ENCODE measurements around the gene CASP14. TPM values are rescaled to one million over a fixed set of nuclear protein-coding genes. Genes with fewer than 3 reads are reported as not detected.
"Not testable (repeated sequence)": the region's sequence is repeated elsewhere in the genome, so short reads cannot be mapped to it uniquely, and the experiment has no call there.

The CASP14 gene
- total RNA-seq, 1 experiment from 2014 or later, result not detected

- H3K27me3 ChIP-seq (ENCODE audit: low read length), result 0 out of 2 replicates have a peak, but pooled peaks cover 3% of the 10 kb centered on the region
- H3K27ac ChIP-seq (ENCODE audit: low read length), result no peak overlapping the region
- no peaks in the 10 kb centered on the region for H3K79me2 ChIP-seq (ENCODE audit: low read length)
- H3K9me3 ChIP-seq (ENCODE audit: low read length), result no peaks in the 10 kb centered on the region
- H3K4me3 ChIP-seq (ENCODE audit: low read length), result no peak overlapping the region
- H3K9me2 ChIP-seq (replicated peaks; ENCODE audit: insufficient read depth, low read length), result no peaks in the 10 kb centered on the region
- H3K36me3 ChIP-seq (ENCODE audit: insufficient read depth, low read length), result no peaks in the 10 kb centered on the region
- no peak overlapping the region for H2AFZ ChIP-seq (ENCODE audit: low read length)
- H3K9ac ChIP-seq (ENCODE audit: low read length), result no peak overlapping the region
- H4K20me1 ChIP-seq (ENCODE audit: insufficient read depth, low read depth, low read length), result no peaks in the 10 kb centered on the region
- H3K4me2 ChIP-seq (ENCODE audit: low read depth, low read length, poor library complexity, severe bottlenecking), result no peak overlapping the region
- H3K4me1 ChIP-seq (ENCODE audit: low read length), result no peaks in the 10 kb centered on the region
- no peak for DNase-seq
Observed at GRCh38 chr19:15047680-15048079, 1.6 kb upstream of the CASP14 start.

DNA sequence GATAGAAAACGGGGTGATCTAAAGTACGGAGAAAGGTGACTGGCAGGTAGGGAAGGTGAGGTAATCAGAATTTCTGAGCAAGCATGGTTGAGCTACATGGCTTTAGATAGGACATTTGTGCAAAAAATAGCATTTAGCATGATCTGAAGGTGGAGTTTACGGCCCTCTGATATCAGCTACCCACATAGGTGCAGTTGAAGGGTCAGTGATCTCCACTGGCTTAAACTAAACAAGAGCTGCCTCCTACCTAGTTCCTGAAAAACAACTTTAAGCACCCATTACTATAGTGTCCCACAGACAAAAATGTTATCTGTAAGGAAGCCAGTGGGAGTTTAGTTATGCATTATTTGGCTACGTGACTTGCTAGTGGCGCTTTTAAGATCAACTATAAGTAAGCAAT lies 1.2 kb upstream of the CASP14 start:
- Histone ChIP-seq H3K36me3 (ENCODE audit: insufficient read depth, low read length) (no peaks in the 10 kb centered on the region), H2AFZ (ENCODE audit: low read length) (no peak overlapping the region), H3K4me1 (ENCODE audit: low read length) (no peaks in the 10 kb centered on the region), H4K20me1 (ENCODE audit: insufficient read depth, low read depth, low read length) (no peaks in the 10 kb centered on the region), H3K9me3 (ENCODE audit: low read length) (no peaks in the 10 kb centered on the region), H3K4me3 (ENCODE audit: low read length) (no peak overlapping the region), H3K9ac (ENCODE audit: low read length) (no peak overlapping the region), H3K27me3 (ENCODE audit: low read length) (0 out of 2 replicates have a peak, but pooled peaks cover 3% of the 10 kb centered on the region), H3K4me2 (ENCODE audit: low read depth, low read length, poor library complexity, severe bottlenecking) (no peak overlapping the region), H3K79me2 (ENCODE audit: low read length) (no peaks in the 10 kb centered on the region), H3K27ac (ENCODE audit: low read length) (no peak overlapping the region), H3K9me2 (replicated peaks; ENCODE audit: insufficient read depth, low read length) (no peaks in the 10 kb centered on the region)
- no peak for DNase-seq

- no peak overlapping the region for H3K4me2 ChIP-seq (ENCODE audit: low read depth, low read length, poor library complexity, severe bottlenecking)
- no peaks in the 10 kb centered on the region for H3K4me1 ChIP-seq (ENCODE audit: low read length)
- no peak overlapping the region for H3K27ac ChIP-seq (ENCODE audit: low read length)
- H3K9me2 ChIP-seq (replicated peaks; ENCODE audit: insufficient read depth, low read length), result no peaks in the 10 kb centered on the region
- no peaks in the 10 kb centered on the region for H3K36me3 ChIP-seq (ENCODE audit: insufficient read depth, low read length)
- no peaks in the 10 kb centered on the region for H3K79me2 ChIP-seq (ENCODE audit: low read length)
- no peak overlapping the region for H3K9ac ChIP-seq (ENCODE audit: low read length)
- no peaks in the 10 kb centered on the region for H4K20me1 ChIP-seq (ENCODE audit: insufficient read depth, low read depth, low read length)
- no peak for DNase-seq
- H3K9me3 ChIP-seq (ENCODE audit: low read length), result no peaks in the 10 kb centered on the region
- no peak overlapping the region for H3K4me3 ChIP-seq (ENCODE audit: low read length)
- no peaks in the 10 kb centered on the region for H3K27me3 ChIP-seq (ENCODE audit: low read length)
- no peak overlapping the region for H2AFZ ChIP-seq (ENCODE audit: low read length)
Observed at GRCh38 chr19:15050639-15051038, 1.4 kb downstream of the CASP14 start.

- H3K36me3 ChIP-seq (ENCODE audit: insufficient read depth, low read length), result no peaks in the 10 kb centered on the region
- no peak overlapping the region for H2AFZ ChIP-seq (ENCODE audit: low read length)
- H3K9ac ChIP-seq (ENCODE audit: low read length), result no peak overlapping the region
- H3K4me2 ChIP-seq (ENCODE audit: low read depth, low read length, poor library complexity, severe bottlenecking), result no peak overlapping the region
- no peaks in the 10 kb centered on the region for H4K20me1 ChIP-seq (ENCODE audit: insufficient read depth, low read depth, low read length)
- no peaks in the 10 kb centered on the region for H3K79me2 ChIP-seq (ENCODE audit: low read length)
- no peaks in the 10 kb centered on the region for H3K9me3 ChIP-seq (ENCODE audit: low read length)
- no peak overlapping the region for H3K4me3 ChIP-seq (ENCODE audit: low read length)
- no peak overlapping the region for H3K27ac ChIP-seq (ENCODE audit: low read length)
- no peaks in the 10 kb centered on the region for H3K9me2 ChIP-seq (replicated peaks; ENCODE audit: insufficient read depth, low read length)
- no peaks in the 10 kb centered on the region for H3K27me3 ChIP-seq (ENCODE audit: low read length)
- H3K4me1 ChIP-seq (ENCODE audit: low read length), result no peaks in the 10 kb centered on the region
- DNase-seq, result no peak
Observed at GRCh38 chr19:15062036-15062435, 12.8 kb downstream of the CASP14 start.

DNA sequence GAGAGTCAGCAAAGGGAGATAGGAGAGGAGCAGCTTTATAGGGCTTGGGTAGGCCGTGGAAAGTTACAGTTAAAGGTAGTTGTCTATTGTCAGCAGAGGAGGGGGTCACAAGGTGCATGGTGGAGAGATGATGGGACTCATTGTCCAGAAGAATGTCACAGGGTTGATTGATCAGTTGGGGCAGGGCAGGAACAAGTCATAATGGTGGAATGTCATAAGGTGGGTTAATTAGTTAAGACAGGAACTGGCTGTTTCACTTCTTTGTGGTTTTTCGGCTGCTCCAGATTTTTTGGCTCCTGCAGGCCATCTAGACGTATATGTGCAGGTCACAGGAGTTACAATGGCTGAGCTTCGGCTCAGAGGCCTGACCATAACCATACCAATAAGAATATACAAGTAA lies 21.1 kb downstream of the CASP14 start:
- H3K9me3 ChIP-seq (ENCODE audit: low read length); H3K9ac ChIP-seq (ENCODE audit: low read length); H3K27ac ChIP-seq (ENCODE audit: low read length); H3K9me2 ChIP-seq (replicated peaks; ENCODE audit: insufficient read depth, low read length); H4K20me1 ChIP-seq (ENCODE audit: insufficient read depth, low read depth, low read length); DNase-seq; H3K36me3 ChIP-seq (ENCODE audit: insufficient read depth, low read length); H3K4me2 ChIP-seq (ENCODE audit: low read depth, low read length, poor library complexity, severe bottlenecking); H3K79me2 ChIP-seq (ENCODE audit: low read length); H3K27me3 ChIP-seq (ENCODE audit: low read length); H3K4me1 ChIP-seq (ENCODE audit: low read length); H3K4me3 ChIP-seq (ENCODE audit: low read length); H2AFZ ChIP-seq (ENCODE audit: low read length): not testable (repeated sequence)

DNA sequence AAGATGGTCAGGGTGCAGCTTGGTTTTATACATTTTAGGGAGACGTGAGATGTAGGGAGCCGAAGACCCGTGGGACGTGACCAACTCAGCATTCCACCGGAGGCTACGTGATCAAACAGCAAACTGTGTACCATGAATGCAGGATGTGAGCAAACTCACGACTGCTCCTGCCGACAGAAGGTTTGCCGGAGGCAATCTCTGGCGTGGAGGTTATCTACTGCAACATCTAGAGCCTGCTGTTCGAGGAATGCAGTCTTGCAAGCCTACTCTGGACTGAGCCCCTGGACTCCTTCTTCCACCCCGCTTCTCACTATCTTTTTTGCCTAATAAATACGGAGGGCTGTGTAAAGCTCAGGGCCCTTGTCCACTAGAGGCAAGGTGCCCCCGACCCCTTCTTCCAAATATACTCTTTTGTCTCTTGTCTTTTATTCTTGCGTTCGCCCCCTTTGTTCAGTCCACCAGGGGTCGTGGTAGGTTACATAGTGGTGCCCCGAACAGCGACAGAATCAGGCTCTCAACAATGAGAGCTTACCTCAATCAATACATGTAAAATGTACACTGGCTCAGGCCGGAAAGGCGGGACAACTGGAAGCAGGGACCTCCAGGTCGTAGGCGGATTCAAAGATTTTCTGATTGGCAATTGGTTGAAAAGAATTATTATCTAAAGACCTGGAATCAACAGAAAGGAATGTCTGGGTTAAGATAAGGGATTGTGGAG lies 23.8 kb downstream of the CASP14 start:
- no peaks in the 10 kb centered on the region for H3K36me3 ChIP-seq (ENCODE audit: insufficient read depth, low read length)
- DNase-seq, result no peak
- no peak overlapping the region for H3K4me2 ChIP-seq (ENCODE audit: low read depth, low read length, poor library complexity, severe bottlenecking)
- H3K27ac ChIP-seq (ENCODE audit: low read length), result no peak overlapping the region
- no peaks in the 10 kb centered on the region for H3K79me2 ChIP-seq (ENCODE audit: low read length)
- H3K4me3 ChIP-seq (ENCODE audit: low read length), result no peak overlapping the region
- H3K27me3 ChIP-seq (ENCODE audit: low read length), result no peaks in the 10 kb centered on the region
- no peaks in the 10 kb centered on the region for H3K9me3 ChIP-seq (ENCODE audit: low read length)
- H3K9ac ChIP-seq (ENCODE audit: low read length), result no peak overlapping the region
- no peaks in the 10 kb centered on the region for H4K20me1 ChIP-seq (ENCODE audit: insufficient read depth, low read depth, low read length)
- no peak overlapping the region for H2AFZ ChIP-seq (ENCODE audit: low read length)
- no peaks in the 10 kb centered on the region for H3K9me2 ChIP-seq (replicated peaks; ENCODE audit: insufficient read depth, low read length)
- no peaks in the 10 kb centered on the region for H3K4me1 ChIP-seq (ENCODE audit: low read length)

- Histone ChIP-seq H3K4me1 (ENCODE audit: low read length) (no peaks in the 10 kb centered on the region), H3K9me3 (ENCODE audit: low read length) (no peaks in the 10 kb centered on the region), H2AFZ (ENCODE audit: low read length) (no peak overlapping the region), H3K4me3 (ENCODE audit: low read length) (no peak overlapping the region), H3K4me2 (ENCODE audit: low read depth, low read length, poor library complexity, severe bottlenecking) (no peak overlapping the region), H3K27ac (ENCODE audit: low read length) (no peak overlapping the region), H3K36me3 (ENCODE audit: insufficient read depth, low read length) (no peaks in the 10 kb centered on the region), H3K79me2 (ENCODE audit: low read length) (no peaks in the 10 kb centered on the region), H3K27me3 (ENCODE audit: low read length) (no peaks in the 10 kb centered on the region), H4K20me1 (ENCODE audit: insufficient read depth, low read depth, low read length) (no peaks in the 10 kb centered on the region), H3K9ac (ENCODE audit: low read length) (no peak overlapping the region), H3K9me2 (replicated peaks; ENCODE audit: insufficient read depth, low read length) (no peaks in the 10 kb centered on the region)
- no peak for DNase-seq
Observed at GRCh38 chr19:15074371-15074770, 25.1 kb downstream of the CASP14 start.

DNA sequence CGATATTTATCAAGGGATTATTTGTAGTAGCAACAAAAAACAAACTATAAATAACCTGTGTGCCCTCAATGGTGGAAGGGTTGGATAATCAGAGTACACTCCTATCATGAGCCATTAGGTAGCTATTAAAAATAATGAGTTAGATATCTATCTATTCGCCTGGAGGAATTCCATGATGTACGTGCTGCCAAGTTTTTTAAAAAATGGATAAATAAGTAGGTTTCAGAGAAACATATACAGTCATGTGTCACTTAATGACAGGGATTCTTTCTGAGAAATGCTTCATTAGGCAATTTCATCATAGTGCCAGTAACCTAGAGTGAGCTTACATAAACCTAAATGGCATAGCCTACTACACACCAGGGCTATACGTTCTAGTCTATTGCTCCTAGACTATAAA lies 26.5 kb downstream of the CASP14 start:
- Histone ChIP-seq H3K4me3 (ENCODE audit: low read length) (no peak overlapping the region), H2AFZ (ENCODE audit: low read length) (no peak overlapping the region), H4K20me1 (ENCODE audit: insufficient read depth, low read depth, low read length) (no peaks in the 10 kb centered on the region), H3K9me2 (replicated peaks; ENCODE audit: insufficient read depth, low read length) (no peaks in the 10 kb centered on the region), H3K27me3 (ENCODE audit: low read length) (no peaks in the 10 kb centered on the region), H3K9me3 (ENCODE audit: low read length) (no peaks in the 10 kb centered on the region), H3K36me3 (ENCODE audit: insufficient read depth, low read length) (no peaks in the 10 kb centered on the region), H3K9ac (ENCODE audit: low read length) (no peak overlapping the region), H3K27ac (ENCODE audit: low read length) (no peak overlapping the region), H3K79me2 (ENCODE audit: low read length) (no peaks in the 10 kb centered on the region), H3K4me2 (ENCODE audit: low read depth, low read length, poor library complexity, severe bottlenecking) (no peak overlapping the region), H3K4me1 (ENCODE audit: low read length) (no peaks in the 10 kb centered on the region)
- no peak for DNase-seq
